ENCODE measurements around the gene UBE2QL1.

DNA sequence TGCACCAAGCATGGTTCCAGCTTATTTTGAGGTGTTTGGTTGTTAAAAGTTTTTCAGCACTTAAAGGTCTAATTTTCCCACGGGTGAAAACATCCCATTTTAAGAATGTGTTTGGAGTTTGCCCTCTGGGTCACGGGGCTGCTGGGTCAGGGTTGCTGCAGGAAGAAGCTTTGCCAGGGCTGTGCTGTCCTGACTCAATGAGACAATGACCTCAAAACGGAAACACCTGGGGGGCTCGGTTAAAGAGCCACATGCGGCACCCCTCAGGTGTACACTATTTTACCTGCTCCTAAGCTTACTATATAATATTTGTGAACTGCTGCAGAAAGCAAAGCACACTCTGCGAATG is 27.6 kb downstream of the UBE2QL1 start:
- TF ChIP-seq CTCF (IDR thresholded peaks at IDR 0.05) (no peak), EP300 (IDR thresholded peaks at IDR 0.05) (no peak), JUNB (IDR thresholded peaks at IDR 0.05) (no peak), NR3C1 (IDR thresholded peaks at IDR 0.05) (no peak), RFX5 (IDR thresholded peaks at IDR 0.05) (no peak), PHF8 (IDR thresholded peaks at IDR 0.05; ENCODE audit: borderline replicate concordance, low read depth) (no peak)
